Posterior cingulate gyrus (tissue), 11 donors: Measurements from ENCODE around the gene MACC1.

Source experiments
- DNase-seq, 10 donors: peaks; one replicate each; pipeline versions ENCODE4 v3.0.0 to v3.0.0-alpha.2; 2020 to 2021; ENCODE audit warnings: mixed read lengths in 3 of 10
- intact Hi-C: fragments of 100-400 bp; cut with DNase I; formaldehyde crosslinking; loops from one replicate; pipeline ENCODE4 v1.15.1; 2023

Gene MACC1

GRCh38 chr7:20229646-20230500 is 12.7 kb upstream of the MACC1 start:
- no peak for DNase-seq
- intact Hi-C loops: no loop called here

GRCh38 chr7:20229081-20229480 is 11.9 kb upstream of the MACC1 start:
- intact Hi-C loops: no loop called here
- no peak for DNase-seq

- intact Hi-C loops: no loop called here
- no peak for DNase-seq
Measured at GRCh38 chr7:20228654-20229053, 11.5 kb upstream of the MACC1 start.

- no peak for DNase-seq
- intact Hi-C loops: no loop called here
Measured at GRCh38 chr7:20227291-20227795, 10.2 kb upstream of the MACC1 start.

GRCh38 chr7:20226860-20227259 is 9.7 kb upstream of the MACC1 start:
- intact Hi-C loops: no loop called here
- DNase-seq: no peak

GRCh38 chr7:20225384-20225783 is 8.2 kb upstream of the MACC1 start:
- intact Hi-C loops: no loop called here
- DNase-seq: no peak

GRCh38 chr7:20224025-20224424 is 6.8 kb upstream of the MACC1 start:
- no peak for DNase-seq
- intact Hi-C loops: no loop called here

- no peak for DNase-seq
- intact Hi-C loops: no loop called here
Measured at GRCh38 chr7:20223356-20223755, 6.2 kb upstream of the MACC1 start.

GRCh38 chr7:20222219-20222828 is 5.1 kb upstream of the MACC1 start:
- intact Hi-C loops: no loop called here
- DNase-seq: no peak

GRCh38 chr7:20220921-20221547 is 3.9 kb upstream of the MACC1 start:
- intact Hi-C loops: no loop called here
- no peak for DNase-seq

GRCh38 chr7:20220293-20220761 is 3.1 kb upstream of the MACC1 start:
- intact Hi-C loops: no loop called here
- no peak for DNase-seq

GRCh38 chr7:20219446-20220292 is 2.5 kb upstream of the MACC1 start:
- DNase-seq: peak in 7 of 10 donors; percentile 30 to 86 (median 38)
- intact Hi-C loops: no loop called here

GRCh38 chr7:20219062-20219445 is 1.9 kb upstream of the MACC1 start:
- no peak for DNase-seq
- intact Hi-C loops: no loop called here

- no peak for DNase-seq
- intact Hi-C loops: no loop called here
Measured at GRCh38 chr7:20218279-20218678, 1.1 kb upstream of the MACC1 start.

- DNase-seq: no peak
- intact Hi-C loops: no loop called here
Measured at GRCh38 chr7:20216406-20217036, 663 bp downstream of the MACC1 start.

- intact Hi-C loops: no loop called here
- DNase-seq: no peak
Measured at GRCh38 chr7:20214921-20215669, 2.1 kb downstream of the MACC1 start.

- intact Hi-C loops: no loop called here
- no peak for DNase-seq
Measured at GRCh38 chr7:20214132-20214531, 3.1 kb downstream of the MACC1 start.

- intact Hi-C loops: no loop called here
- no peak for DNase-seq
Measured at GRCh38 chr7:20213378-20213777, 3.8 kb downstream of the MACC1 start.

GRCh38 chr7:20211376-20211775 is 5.8 kb downstream of the MACC1 start:
- no peak for DNase-seq
- intact Hi-C loops: no loop called here
